Stimulated activated CD8-positive, alpha-beta memory T cell treated with anti-CD3 and anti-CD28 coated beads, Interleukin-15, amount 100 ng/mL, for 48 hours (primary cell): ENCODE results near the gene PLSCR5.

Experiments
- DNase-seq, 2 donors: peaks; one replicate each; pipeline ENCODE4 v3.0.0-alpha.2; 2020; ENCODE audit warnings: low read depth in 2 of 2

The PLSCR5 gene, protein sequence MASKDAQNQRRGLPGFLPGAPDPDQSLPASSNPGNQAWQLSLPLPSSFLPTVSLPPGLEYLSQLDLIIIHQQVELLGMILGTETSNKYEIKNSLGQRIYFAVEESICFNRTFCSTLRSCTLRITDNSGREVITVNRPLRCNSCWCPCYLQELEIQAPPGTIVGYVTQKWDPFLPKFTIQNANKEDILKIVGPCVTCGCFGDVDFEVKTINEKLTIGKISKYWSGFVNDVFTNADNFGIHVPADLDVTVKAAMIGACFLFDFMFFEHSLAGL

DNA sequence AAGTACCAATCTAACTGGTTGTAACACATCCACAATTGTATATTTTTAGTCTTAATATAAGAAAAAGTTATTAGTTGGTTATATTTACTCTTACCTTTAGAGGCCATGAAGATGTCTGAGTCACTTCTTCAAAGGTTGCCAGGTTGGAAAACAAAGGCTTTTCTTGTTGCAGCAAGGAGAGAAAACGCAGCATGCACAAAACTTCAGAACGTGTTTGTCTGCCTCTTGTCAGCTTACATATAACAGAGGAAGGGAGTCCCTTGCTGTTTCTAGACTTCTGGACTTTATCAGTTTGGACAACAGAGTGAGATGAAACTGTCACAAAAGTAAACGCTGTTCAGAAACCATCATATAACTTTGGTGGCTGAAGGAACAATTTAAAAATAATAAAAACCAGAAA is at the start of gene PLSCR5:
Gene PLSCR5, minus strand, starts transcription at position 241 of the 400 bp plus-strand sequence. Its CDS starts 134 bp downstream, at position 107.
- no peak for DNase-seq

DNA sequence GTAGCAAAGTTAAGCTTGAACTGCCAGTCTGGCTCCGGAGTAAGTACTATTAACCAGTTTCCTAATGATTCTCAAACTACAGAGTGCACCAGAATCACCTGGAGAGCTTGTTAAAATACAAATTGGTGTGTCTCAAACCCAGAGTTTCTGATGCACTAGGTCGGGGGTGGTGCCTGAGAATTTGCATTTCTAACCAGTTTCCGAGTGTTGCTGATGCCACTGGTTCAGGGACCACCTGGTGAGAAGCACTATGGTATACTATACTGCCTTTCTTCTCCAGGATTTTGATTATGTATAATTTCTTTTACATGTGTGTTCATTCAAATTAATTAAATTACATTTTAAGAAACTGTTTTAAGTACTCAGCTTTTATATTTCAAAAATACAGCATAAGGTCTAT is 48.8 kb upstream of the PLSCR5 start:
- no peak for DNase-seq

DNA sequence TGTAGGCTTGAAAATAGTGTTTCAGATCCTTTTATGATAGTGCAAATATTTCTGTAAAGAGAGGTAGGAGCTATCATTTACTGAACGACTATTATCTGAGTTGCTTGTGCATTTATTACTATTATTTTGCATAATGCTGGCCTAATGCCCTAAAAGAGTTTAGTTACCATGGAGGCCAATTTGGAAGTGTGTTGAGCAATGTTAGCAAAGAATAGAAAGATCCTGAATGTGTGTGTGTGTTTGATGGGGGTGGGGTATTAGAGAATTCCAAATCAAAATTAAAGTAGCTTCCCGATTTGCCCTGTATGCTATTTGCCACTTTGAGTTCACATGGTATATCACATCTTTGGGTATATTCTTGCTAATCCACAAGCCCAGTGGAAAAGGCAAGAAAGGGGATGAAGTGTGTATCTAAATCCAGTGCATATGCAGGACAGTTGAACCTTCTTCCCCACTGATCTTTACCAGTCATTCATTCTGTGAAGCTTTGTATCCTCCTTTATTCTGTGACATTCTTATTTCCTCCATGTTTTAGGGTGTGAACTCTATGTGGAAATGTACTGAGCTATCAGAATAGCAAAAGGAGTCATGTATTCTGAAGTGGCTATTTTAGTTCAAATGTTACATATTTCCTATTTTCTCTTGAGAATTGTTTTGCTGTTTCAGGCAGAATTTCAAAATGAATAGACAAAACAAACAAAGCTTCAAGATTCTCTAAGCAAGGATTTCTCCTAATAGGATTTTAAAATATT is 45.7 kb upstream of the PLSCR5 start:
- no peak for DNase-seq

DNA sequence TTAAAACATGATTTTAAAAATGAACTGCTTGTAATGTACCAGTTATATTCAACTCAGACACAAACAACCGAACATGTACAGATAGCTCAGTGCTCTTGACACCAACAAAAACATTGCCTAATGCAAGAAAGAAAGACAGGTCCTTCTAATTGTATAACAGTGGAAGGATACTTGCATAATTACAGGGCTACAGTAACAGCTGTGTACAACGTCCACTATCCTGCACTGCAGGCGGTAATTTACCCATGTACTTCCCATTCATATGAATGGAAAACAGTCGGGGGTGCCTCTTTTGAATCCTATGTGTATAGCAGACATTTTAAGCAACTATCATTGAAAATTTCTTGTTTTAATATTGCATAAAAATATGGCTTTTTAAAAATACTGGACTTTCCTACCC is 41.1 kb upstream of the PLSCR5 start:
- DNase-seq = no peak

DNA sequence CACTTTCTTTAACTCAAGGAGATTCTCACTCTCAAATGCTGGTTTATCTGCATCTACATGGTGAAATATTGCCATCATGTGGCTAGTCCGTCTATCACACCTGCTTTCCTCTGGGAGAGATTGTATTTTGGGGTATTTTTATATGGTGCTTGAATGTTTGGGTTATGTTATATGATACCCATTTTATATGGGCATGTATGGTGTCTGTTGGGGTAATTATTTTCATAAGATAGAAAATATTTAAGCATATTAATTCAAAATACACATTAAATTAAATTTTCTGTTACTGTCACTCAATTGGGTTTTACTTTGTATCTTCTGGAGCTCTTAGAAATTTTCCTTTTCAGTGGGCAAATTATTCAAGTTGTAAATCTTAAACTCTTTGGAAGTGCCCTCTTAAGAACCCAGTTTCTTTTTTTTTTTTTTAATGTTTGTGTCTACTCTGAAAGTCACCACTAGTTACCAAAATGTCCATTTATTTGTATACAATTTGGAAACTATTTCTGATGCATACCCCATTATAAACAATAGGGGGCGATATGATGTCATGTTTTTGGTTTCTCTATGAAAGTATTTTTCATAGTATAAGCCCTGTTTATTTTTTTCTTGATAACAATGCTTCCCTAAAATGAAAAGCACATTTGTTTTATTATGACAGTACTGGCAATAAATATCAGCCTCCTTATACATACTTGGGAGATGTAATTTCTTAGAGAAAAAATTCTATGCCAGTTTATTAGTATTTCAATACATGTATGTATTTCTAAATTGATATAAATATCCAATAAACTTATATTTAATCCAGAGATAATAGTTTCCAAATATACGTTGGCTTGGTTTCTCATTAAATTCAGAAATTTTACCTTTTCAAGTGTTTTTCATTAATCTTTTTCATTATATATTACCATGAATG is 36.1 kb upstream of the PLSCR5 start:
- DNase-seq = no peak

DNA sequence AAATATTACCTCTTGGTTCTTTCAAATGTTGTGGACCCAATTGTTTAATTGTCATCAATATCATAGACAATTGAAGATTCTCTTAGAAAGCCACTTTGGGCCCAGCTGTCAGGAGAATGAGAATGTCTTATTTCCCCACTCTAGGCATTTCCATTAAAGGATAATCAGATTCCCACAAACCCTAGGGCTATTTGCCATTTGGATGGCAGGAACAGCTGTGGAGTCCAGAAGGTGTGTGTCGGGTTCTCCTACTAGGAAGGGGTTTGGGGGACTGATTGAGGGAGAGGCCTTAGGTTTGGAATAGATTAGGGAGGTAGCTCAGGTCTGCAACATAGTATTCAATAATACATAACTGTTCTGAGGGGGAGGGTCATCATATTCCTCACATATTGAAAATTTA is 35.2 kb upstream of the PLSCR5 start:
- no peak for DNase-seq

DNA sequence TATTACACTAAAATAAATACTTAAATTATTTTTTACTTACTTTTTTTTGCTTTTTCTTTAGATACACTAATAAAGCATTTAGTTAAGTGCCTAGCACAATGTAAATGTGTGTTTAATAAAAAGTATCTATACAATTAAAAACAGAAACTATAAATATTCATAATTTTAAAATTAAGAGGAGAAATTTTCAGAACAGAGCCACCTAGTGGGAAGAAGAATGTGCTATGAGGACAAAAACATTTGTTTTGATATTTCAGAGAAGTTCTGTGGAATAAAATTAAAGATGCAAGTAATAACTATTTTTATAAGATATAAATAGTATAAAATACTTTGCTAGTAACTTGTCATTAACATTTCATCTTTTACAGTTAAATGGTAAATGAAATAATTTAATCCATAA is 33.6 kb upstream of the PLSCR5 start:
- DNase-seq = no peak

DNA sequence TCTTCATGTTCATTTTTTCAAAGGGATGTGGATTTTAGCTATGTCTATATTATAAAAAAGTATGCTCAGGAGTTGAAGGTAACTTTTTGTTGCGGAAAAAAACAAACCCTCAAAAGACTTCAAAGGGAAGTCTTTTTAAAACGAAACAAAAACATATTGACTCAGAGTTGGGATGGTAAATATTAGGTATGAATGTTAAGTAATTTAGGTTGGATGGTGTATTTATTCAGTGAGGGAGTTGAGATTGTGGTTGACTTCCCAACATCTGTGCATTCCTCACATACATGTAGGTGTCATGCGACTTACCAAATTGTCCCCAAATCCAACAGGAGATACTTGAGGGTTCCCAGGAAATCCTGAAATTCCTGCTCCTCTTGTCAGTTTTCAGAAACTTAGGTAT is 32.7 kb upstream of the PLSCR5 start:
- no peak for DNase-seq

DNA sequence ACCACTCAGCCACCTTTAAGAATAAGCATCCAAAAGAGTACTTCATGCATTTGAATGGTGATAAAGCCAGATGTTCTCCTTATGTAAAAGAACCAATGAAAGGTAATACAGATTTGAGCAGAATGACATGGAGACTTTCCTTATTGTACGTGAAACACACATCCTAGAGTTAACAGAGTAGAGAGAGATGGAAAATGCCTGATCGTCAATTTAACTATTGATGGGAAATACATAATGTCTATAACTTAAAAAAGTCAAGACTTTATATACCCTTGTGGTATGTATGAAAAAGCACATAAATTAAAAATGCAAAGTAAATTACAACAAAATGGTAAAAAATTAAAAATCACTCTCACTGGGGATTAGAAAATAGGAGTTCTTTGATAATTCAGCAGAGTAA is 31.7 kb upstream of the PLSCR5 start:
- DNase-seq = no peak

DNA sequence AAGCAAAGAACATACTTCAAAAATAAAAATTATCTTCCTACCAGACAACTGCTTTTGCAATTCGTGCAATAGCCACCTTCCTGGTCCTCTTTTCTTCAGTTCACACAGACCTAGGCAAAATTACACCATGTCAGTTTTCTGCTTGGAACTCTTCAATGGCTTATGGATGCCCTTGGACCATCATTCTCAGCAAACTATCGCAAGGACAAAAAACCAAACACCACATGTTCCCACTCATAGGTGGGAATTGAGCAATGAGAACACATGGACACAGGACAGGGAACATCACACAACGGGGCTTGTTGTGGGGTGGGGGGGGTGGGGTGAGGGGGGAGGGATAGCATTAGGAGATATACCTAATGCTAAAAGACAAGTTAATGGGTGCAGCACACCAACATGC is 29.2 kb upstream of the PLSCR5 start:
- no peak for DNase-seq

DNA sequence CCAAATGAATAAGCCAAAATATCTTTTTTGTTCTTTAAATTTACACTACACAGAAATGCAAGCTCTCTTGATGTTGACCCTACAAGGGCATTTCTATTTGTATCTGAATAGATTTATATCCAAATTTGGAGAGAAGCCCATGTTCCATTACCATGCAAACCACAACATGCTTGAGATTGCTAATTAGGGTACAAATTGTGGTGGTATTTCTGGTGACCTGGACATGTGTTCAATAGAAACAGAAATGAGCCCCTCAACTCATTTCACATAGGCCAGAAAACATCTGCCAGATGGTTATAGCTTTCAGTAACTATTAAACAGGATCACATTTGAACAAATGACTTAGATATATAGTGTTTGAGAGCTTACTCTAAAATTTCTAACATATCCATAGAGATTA is 23.5 kb upstream of the PLSCR5 start:
- DNase-seq = no peak

DNA sequence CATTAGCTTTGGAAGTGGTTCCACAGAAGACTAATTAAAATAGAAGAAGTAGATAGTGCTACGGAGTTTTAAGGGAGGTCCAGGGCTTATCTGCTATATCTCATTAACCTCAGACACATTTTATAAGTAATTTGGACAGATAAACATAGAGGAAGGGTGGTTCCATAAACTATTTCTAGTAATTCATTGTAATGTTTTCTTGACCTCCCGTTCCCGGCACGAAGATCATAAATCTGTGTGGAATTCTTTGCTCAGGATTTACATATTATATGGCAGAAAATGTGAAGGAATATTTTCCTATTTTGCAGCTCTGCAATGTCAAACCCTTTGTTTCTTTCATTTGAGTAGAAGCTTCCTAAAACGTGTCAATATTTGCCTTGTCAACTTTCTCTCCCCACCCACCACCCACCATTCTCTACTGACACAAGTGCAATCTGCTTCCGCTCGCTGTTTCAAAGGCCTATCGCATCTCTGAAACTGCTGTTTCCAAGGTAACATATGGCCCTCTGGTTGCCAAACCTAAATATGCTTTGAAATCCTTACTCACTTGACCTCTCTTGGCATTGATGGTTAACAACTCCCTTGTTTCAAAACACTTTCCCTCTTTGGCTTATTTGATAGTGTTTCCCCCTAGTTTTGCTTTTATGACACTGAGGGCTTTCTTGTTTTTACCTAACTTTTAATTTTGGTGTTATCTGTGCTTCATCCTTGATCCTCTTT is 21.4 kb upstream of the PLSCR5 start:
- DNase-seq = no peak

DNA sequence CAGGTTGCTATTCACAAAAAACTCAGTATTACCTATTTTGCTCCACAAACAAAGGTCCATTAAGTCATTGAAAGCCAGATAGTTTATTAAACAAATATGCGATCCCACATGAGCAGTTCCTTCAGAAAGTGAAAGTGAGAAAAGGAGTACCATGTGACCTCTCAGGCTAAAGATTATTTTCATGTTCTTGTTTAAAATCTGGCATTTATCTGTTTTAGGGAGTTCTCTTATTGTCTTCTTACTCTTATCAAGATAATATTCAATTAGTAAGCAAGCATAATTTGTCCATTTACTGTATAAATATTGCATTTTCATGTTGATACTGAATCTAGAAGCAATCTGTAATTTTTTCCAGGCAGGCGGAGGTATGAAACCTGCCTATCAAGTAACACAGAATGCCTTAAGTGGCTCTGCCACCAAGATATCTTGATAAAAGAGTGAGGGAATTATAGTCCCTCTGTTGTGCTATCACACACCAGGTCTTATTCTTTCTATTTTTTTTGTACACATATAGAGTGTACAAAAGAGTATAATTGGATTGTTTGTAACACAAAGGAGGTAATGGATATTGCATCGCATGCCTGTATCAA is 20.1 kb upstream of the PLSCR5 start:
- DNase-seq = no peak

DNA sequence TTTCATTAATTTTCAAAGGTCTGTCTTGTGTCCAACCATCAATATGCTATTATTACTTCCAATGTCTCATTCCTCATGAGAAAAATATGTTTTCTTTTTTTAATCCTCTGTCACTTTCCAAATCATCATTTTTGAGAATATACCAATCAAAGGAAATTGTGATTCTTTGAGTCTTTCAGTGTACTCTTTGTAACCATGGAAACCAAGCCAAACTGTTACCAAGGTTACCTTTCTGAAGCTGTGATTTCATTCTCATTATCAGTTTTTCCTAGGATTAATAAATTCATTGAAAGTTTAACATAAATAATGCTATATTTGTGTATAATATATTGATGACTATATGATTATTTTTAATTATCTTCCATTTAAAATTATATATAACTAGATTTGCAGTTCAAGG is 16.6 kb upstream of the PLSCR5 start:
- no peak for DNase-seq

DNA sequence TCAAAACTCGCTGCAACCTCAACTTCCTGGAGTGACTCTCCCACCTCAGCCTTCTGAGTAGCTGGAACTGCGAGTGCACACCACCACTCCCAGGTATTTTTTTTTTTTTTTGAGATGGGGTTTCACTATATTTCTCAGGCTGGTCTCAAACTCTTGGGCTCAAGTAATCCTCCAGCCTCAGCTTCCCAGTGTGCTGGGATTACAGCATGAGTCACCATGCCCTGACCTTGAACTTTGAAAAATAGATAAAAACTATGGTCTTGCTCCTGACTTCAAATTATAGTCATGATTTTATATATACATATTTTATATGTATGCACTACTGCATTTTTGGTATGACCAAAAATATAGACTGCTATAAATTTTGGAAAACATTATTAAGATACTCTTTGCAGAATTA is 6.9 kb upstream of the PLSCR5 start:
- DNase-seq = no peak

DNA sequence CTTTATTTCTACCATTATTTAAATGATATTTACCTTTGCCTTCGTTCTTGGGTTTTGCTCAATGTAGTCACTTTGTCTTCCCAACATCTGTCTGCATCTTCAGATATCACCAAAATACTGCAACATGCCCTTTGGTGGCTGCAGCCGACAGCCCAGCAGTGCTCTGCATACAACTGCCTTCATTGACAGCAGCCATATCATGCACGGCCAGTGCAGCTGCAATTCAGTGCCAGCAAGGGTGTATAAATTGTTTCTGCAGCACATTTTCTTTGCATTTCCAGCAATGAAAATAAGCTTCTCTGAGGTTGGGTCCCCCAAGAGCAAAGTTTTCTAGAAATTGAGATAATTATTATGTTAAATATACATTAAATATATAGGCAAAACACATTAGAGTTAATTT is 6.0 kb upstream of the PLSCR5 start:
- no peak for DNase-seq

DNA sequence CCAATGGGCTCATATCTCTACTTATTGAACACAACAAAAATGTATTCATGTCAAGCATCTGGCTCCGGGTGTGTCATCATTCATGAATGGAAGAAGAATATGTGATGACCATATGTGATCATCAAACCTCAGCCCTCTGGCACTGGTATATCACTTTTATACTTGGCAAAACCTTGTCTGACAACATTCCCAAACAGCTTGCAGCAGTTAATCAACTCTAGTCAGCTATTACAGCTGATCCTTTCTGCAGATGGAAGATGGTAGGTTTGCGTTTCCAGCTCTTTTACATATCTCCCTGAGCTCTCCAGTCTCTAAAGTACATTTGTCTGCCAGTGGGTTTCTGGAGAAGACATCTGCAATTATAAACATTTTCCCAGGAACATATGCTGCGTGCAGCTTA is 6.6 kb downstream of the PLSCR5 start:
- no peak for DNase-seq

DNA sequence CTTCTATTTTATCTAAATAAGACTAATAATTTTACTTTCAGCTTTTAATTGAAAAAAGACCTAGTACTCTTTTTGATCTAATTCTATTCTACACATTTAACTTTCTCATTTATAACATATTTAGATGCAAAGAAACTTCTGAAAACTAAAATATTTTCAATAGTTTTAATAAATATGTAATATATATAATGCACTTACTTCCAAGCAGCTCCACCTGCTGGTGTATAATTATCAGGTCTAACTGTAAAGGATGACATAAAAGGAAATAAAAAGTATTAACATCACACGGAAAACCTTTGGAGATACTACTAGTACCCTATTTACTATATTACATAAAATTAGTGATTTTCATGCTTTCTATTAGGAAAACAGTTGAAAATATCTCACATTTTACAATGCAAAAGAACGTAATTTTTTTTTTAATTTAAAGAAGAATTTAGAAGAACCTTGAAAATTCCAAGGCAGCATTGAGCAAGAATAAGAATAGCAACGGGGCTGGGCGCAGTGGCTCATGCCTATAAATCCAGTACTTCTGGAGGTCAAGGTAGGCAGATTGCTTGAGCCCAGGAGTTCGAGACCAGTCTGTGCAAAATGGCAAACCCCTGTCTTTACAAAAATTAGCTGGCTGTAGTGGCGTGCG is 10.2 kb downstream of the PLSCR5 start:
- no peak for DNase-seq

DNA sequence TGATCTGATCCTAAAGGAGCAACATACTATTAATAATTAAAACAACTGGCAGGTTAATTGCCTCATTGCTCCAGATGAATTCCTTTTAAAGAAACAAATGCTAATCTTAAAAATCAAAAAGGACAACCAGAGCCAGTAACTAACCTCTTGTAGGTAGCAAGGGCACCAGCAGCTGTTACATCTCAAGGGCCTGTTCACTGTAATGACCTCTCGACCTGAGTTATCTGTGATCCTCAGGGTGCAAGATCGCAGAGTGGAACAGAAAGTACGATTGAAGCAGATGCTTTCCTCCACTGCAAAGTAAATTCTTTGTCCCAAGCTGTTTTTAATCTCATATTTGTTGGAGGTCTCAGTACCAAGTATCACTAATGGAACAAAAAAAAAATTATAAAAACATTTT is 11.4 kb downstream of the PLSCR5 start:
- DNase-seq = no peak

DNA sequence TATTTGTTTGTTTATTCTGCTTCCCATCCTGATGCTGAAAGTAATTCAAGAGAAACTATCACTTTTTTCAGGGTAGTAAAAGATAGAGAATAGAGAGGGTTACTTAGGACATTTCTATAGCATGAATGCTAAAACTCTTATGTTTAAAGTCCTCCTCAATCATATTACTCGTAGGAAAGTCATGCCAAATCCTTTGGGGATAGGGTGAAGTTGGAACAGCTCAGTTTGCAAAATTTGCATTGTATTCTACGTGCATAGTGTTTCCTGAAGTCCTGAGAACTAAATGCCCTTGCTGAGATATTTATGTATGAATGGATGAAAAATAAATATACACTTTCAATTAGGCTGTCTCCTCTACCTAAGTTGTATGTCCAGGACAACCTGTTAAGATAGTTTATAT is 14.6 kb downstream of the PLSCR5 start:
- no peak for DNase-seq

DNA sequence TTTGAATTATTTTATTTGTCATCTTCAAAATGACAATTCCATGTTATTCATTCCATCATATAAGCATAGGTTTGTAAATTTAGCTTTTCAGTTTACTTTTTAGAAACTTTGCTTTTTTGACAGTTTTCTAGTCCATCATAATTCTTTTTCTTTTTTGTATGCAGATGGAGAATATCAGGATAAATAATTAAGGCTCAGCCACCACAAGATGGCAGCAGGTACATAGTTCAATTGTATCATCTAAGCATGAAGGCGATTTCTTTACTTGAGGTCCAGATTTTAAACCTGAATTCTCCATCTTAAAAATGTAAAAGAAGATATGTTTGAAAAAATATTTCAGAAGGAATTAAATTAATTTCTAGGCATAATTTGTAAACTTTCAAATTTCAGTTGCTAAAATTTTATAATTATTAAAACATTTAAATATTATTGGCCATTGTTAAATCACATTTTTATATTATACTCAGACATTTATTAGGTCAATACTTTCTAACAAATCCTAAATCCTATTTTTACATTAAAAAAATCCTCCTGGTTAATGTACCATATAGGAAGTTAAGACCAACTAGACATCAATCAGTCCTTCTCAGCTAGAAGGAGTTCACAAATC is 15.1 kb downstream of the PLSCR5 start:
- no peak for DNase-seq
